IMR-90 (cell line): ENCODE data around the gene BMP7. TPM values are rescaled to one million over a fixed set of nuclear protein-coding genes. Genes with fewer than 3 reads are reported as not detected.

ENCODE experiments used
- ATAC-seq: fragments of 200-7000 bp; cut with Tn5 transposase; 2 replicates; pipeline ENCODE4 v1.9.1; 2020; ENCODE audit warnings: low read depth, mild to moderate bottlenecking, moderate library complexity
- BruUV-seq: library from RNA; stranded (reverse); fragments of 400-500 nt; replicated peaks from 2 replicates; lab custom pipeline; 2021; lab: Mats Ljungman, UMichigan
- CTCF ChIA-PET: fragments of 300-600 bp; formaldehyde crosslinking; extraction: SDS; loops from one replicate; lab custom pipeline; 2021; ENCODE audit warnings: antibody characterized with exemption; lab: Yijun Ruan, JAX
- POLR2A ChIA-PET: fragments of 300-600 bp; sonication (Branson Sonifier 250); formaldehyde crosslinking; loops from one replicate; lab custom pipeline; 2022; ENCODE audit warnings: antibody characterized with exemption; ENCODE audit not compliant: unreplicated experiment; lab: Charles Lee
- DNase-seq: peaks from one replicate; pipeline ENCODE4 v3.0.0; 2013
- H2AFZ ChIP-seq: replicated peaks from 2 replicates; pipeline ENCODE3; 2013; ENCODE audit warnings: low read length, mild to moderate bottlenecking; ENCODE audit not compliant: poor library complexity
- H2AK5ac ChIP-seq: 2 replicates; pipeline ENCODE4 v1.6.1; 2013; ENCODE audit warnings: low read depth, low read length, inconsistent platforms
- H2AK9ac ChIP-seq: replicated peaks from 2 replicates; pipeline ENCODE3; 2013; ENCODE audit warnings: mild to moderate bottlenecking, low read depth, low read length, moderate library complexity; ENCODE audit not compliant: poor library complexity
- H2BK120ac ChIP-seq: 2 replicates; pipeline ENCODE4 v1.6.1; 2013; ENCODE audit warnings: low read depth, low read length, inconsistent platforms
- H2BK15ac ChIP-seq: 3 replicates; pipeline ENCODE4 v1.6.1; 2013; ENCODE audit warnings: low read depth, low read length, inconsistent platforms
- H2BK20ac ChIP-seq: 2 replicates; pipeline ENCODE4 v1.6.1; 2013; ENCODE audit warnings: low read depth, mild to moderate bottlenecking, inconsistent platforms, low read length, moderate library complexity
- H2BK5ac ChIP-seq: 2 replicates; pipeline ENCODE4 v1.6.1; 2013; ENCODE audit warnings: mild to moderate bottlenecking, low read depth, low read length, inconsistent platforms; ENCODE audit not compliant: poor library complexity, severe bottlenecking
- H3K14ac ChIP-seq: replicated peaks from 2 replicates; pipeline ENCODE4 v1.6.1; 2013; ENCODE audit warnings: low read depth, low read length, inconsistent platforms
- H3K18ac ChIP-seq: 2 replicates; pipeline ENCODE4 v1.6.1; 2013; ENCODE audit warnings: low read depth, low read length, control low read depth
- H3K23ac ChIP-seq: 2 replicates; pipeline ENCODE4 v1.6.1; 2013; ENCODE audit warnings: low read depth, low read length, inconsistent platforms
- H3K27ac ChIP-seq: 2 replicates; pipeline ENCODE4 v1.5.1; 2013; ENCODE audit warnings: mild to moderate bottlenecking, control low read depth, low read length; ENCODE audit not compliant: insufficient read depth
- H3K27me3 ChIP-seq: 2 replicates; pipeline ENCODE4 v1.6.1; 2013; ENCODE audit warnings: low read length; ENCODE audit not compliant: control insufficient read depth, insufficient read depth
- H3K36me3 ChIP-seq: 2 replicates; pipeline ENCODE4 v1.6.1; 2013; ENCODE audit warnings: low read length, mixed read lengths; ENCODE audit not compliant: control insufficient read depth, insufficient read depth
- H3K4ac ChIP-seq: 2 replicates; pipeline ENCODE4 v1.6.1; 2013; ENCODE audit warnings: low read depth, low read length, inconsistent platforms
- H3K4me1 ChIP-seq: 2 replicates; pipeline ENCODE4 v1.6.1; 2013; ENCODE audit warnings: low read length, mixed read lengths; ENCODE audit not compliant: control insufficient read depth, insufficient read depth
- H3K4me2 ChIP-seq: 2 replicates; pipeline ENCODE4 v1.6.1; 2013; ENCODE audit warnings: low read depth, mild to moderate bottlenecking, control low read depth, low read length, moderate library complexity
- H3K4me3 ChIP-seq: 2 replicates; pipeline ENCODE4 v1.5.1; 2013; ENCODE audit warnings: low read depth, mild to moderate bottlenecking, control low read depth, low read length, moderate library complexity; ENCODE audit not compliant: insufficient read depth
- H3K56ac ChIP-seq: 2 replicates; pipeline ENCODE4 v1.6.1; 2013; ENCODE audit warnings: low read length, inconsistent platforms; ENCODE audit not compliant: insufficient read depth; ENCODE audit errors: extremely low read depth
- H3K79me1 ChIP-seq, 2 experiments: 2 replicates each; pipeline ENCODE4 v1.6.1; 2013; ENCODE audit warnings: low read length in 2 of 2, inconsistent platforms in 1 of 2, low read depth in 1 of 2
- H3K9ac ChIP-seq: 2 replicates; pipeline ENCODE4 v1.6.1; 2013; ENCODE audit warnings: low read depth, low read length, control low read depth
- H3K9me1 ChIP-seq: 2 replicates; pipeline ENCODE4 v1.6.1; 2013; ENCODE audit warnings: low read length, inconsistent platforms; ENCODE audit not compliant: insufficient read depth
- H3K9me3 ChIP-seq: 2 replicates; pipeline ENCODE4 v1.6.1; 2013; ENCODE audit warnings: low read length; ENCODE audit not compliant: control insufficient read depth, insufficient read depth
- H4K20me1 ChIP-seq: 2 replicates; pipeline ENCODE4 v1.6.1; 2013; ENCODE audit warnings: low read length, inconsistent platforms; ENCODE audit not compliant: insufficient read depth
- H4K5ac ChIP-seq: 2 replicates; pipeline ENCODE4 v1.6.1; 2013; ENCODE audit warnings: mild to moderate bottlenecking, low read depth, low read length, control low read depth
- H4K8ac ChIP-seq, 2 experiments: 2 replicates each; pipeline ENCODE4 v1.6.1; 2013; ENCODE audit warnings: low read depth in 2 of 2, low read length in 2 of 2, control low read depth in 1 of 2, inconsistent platforms in 1 of 2
- H4K91ac ChIP-seq: 2 replicates; pipeline ENCODE4 v1.6.1; 2013; ENCODE audit warnings: low read depth, low read length, inconsistent platforms; ENCODE audit not compliant: insufficient read depth
- BHLHE40 ChIP-seq: fragments of 150-350 bp; IDR thresholded peaks from 2 replicates; pipeline ENCODE4 v1.6.1; 2016; ENCODE audit warnings: mild to moderate bottlenecking, low read depth, low read length
- MAFK ChIP-seq: IDR thresholded peaks from 2 replicates; pipeline ENCODE4 v1.6.1; 2012; ENCODE audit warnings: low read depth, low read length, improper control_type of control experiment
- MXI1 ChIP-seq: IDR thresholded peaks from 2 replicates; pipeline ENCODE4 v1.6.1; 2012; ENCODE audit warnings: low read depth, mild to moderate bottlenecking, low read length, moderate library complexity, borderline replicate concordance
- NFE2L2 ChIP-seq: fragments of 150-350 bp; IDR thresholded peaks from 2 replicates; pipeline ENCODE4 v1.6.1; 2016; ENCODE audit warnings: low read depth, mild to moderate bottlenecking, low read length
- RFX5 ChIP-seq: IDR thresholded peaks from 2 replicates; pipeline ENCODE4 v1.8.0; 2012; ENCODE audit warnings: low read depth, mild to moderate bottlenecking, low read length, moderate library complexity
- WGBS, 2 experiments: methylation state at CpG; one replicate each; pipeline versions ENCODE4 v1.1.5 to v1.1.7; 2013; ENCODE audit warnings: missing lambda C conversion rate in 2 of 2; ENCODE audit not compliant: insufficient read length in 1 of 2; ENCODE audit errors: extremely low coverage in 2 of 2; 5-methylcytosine and 5-hydroxymethylcytosine counted together
- dilution Hi-C: fragments of 300-500 bp; cut with HindIII; formaldehyde crosslinking; loops from one replicate; pipeline ENCODE4 v1.14.3; 2018; ENCODE audit warnings: low sequenced_read_pairs; ENCODE audit not compliant: unreplicated experiment
- in situ Hi-C: fragments of 300-500 bp; cut with MboI; formaldehyde crosslinking; loops from 3 replicates; pipeline ENCODE4 v1.14.3; 2019; ENCODE audit warnings: low sequenced_read_pairs, inconsistent platforms, mixed read lengths
- intact Hi-C: fragments of 100-400 bp; cut with micrococcal nuclease; formaldehyde crosslinking; loops from 2 replicates; pipeline ENCODE4 v1.10.0; 2022
- polyA plus RNA-seq, 3 experiments: library from polyadenylated mRNA; depleted of rRNA; stranded (reverse); fragments of >200 nt; gene quantifications; 2 replicates each; pipeline ENCODE4 v1.2.3, GENCODE V29; 2012; ENCODE audit warnings: low replicate concordance in 1 of 3
- total RNA-seq: library from RNA; depleted of rRNA; stranded (reverse); fragments of >200 nt; gene quantifications from 2 replicates; pipeline ENCODE4 v1.2.3, GENCODE V29; 2012
- TF ChIP-seq, protein P1 (sequence below): conservative IDR thresholded peaks from 2 replicates; pipeline ENCODE4 v1.5.1; 2012; ENCODE audit warnings: mild to moderate bottlenecking, low read depth, low read length, improper control_type of control experiment
- TF ChIP-seq, protein P2 (sequence below): fragments of 150-350 bp; IDR thresholded peaks from 2 replicates; pipeline ENCODE4 v1.6.1; 2017; ENCODE audit warnings: mild to moderate bottlenecking, antibody characterized with exemption, low read length, low read depth

Gene BMP7
- total and polyA plus RNA-seq, 2 of the 4 experiments (the other 2 are of a cell fraction) = not detected

DNA sequence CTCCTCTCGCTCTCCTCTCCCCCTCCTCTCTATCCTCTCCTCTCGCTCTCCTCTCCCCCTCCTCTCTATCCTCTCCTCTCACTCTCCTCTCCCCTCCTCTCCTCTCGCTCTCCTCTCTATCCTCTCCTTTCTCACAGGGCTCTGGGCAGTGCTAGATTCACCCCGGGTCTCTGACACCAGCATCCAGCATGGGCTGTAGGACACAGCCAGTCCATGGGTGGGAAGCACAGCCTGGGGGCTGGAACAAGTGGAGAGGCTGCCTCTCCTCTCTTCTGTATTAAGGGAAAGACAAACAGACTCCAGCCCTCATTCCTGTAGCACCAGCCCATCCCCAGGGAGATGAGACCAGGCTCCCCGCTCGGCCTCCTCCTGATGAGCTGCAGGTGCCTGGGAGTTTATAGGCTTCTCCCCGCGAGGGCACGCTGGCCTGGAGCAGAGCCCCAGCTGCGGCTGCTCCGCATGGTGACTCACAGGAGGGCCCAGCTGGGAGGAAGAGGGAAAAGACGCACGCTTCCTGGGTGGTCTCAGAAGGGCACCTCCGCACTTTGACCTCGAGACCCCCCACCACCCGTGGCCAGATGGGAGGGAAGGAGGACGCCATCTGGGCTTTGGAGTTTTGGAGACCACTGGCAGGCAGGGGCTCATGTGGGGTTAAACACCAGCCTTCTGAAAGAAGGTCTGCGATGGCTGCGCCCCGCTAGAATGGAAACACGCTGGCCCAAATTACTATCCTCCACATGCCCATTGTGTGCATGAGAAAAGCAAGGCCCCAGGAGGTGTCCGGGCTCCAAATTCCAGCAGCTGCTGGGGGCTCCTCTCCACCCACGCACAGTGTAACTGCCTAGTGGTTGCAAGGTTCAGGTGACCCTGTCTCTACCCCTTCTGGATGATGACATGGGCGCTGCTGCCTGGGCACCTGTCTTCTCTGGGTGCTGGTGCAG, 68.0 kb downstream of the BMP7 start:
- in situ Hi-C loops = no loop called here
- Histone ChIP-seq H3K27ac (no peak overlapping the region), H3K9me1 (no peaks in the 10 kb centered on the region), H2BK15ac (no peak overlapping the region), H2AFZ (no peak overlapping the region), H3K27me3 (no peaks in the 10 kb centered on the region), H4K8ac (no peak overlapping the region), H4K91ac (no peak overlapping the region), H3K18ac (no peak overlapping the region), H3K4me2 (no peak overlapping the region), H2BK120ac (no peak overlapping the region), H2BK20ac (no peak overlapping the region), H3K9me3 (peaks cover 14% of the 10 kb centered on the region; the same call in 1 of the 2 replicates), H3K14ac (no peak overlapping the region), H2AK5ac (no peak overlapping the region), H3K36me3 (no peaks in the 10 kb centered on the region), H4K20me1 (no peaks in the 10 kb centered on the region), H3K9ac (no peak overlapping the region), H4K5ac (no peak overlapping the region), H3K4ac (no peak overlapping the region), H2AK9ac (no peak overlapping the region), H3K79me1 (no peaks in the 10 kb centered on the region), H2BK5ac (no peak overlapping the region), H3K56ac (no peak overlapping the region), H3K23ac (no peak overlapping the region), H3K4me3 (no peak overlapping the region), H3K4me1 (no peaks in the 10 kb centered on the region)
- no peak for DNase-seq
- ChIA-PET POLR2A (no interaction called here), CTCF (no interaction called here)
- no TSS peak for BruUV-seq
- ATAC-seq = no peak
- intact Hi-C loops = no loop called here
- no peak for TF ChIP-seq NFE2L2
- TF ChIP-seq, protein P1, sequence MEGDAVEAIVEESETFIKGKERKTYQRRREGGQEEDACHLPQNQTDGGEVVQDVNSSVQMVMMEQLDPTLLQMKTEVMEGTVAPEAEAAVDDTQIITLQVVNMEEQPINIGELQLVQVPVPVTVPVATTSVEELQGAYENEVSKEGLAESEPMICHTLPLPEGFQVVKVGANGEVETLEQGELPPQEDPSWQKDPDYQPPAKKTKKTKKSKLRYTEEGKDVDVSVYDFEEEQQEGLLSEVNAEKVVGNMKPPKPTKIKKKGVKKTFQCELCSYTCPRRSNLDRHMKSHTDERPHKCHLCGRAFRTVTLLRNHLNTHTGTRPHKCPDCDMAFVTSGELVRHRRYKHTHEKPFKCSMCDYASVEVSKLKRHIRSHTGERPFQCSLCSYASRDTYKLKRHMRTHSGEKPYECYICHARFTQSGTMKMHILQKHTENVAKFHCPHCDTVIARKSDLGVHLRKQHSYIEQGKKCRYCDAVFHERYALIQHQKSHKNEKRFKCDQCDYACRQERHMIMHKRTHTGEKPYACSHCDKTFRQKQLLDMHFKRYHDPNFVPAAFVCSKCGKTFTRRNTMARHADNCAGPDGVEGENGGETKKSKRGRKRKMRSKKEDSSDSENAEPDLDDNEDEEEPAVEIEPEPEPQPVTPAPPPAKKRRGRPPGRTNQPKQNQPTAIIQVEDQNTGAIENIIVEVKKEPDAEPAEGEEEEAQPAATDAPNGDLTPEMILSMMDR = no peak
- no peak for TF ChIP-seq MXI1
- no peak for TF ChIP-seq RFX5
- TF ChIP-seq, protein P2, sequence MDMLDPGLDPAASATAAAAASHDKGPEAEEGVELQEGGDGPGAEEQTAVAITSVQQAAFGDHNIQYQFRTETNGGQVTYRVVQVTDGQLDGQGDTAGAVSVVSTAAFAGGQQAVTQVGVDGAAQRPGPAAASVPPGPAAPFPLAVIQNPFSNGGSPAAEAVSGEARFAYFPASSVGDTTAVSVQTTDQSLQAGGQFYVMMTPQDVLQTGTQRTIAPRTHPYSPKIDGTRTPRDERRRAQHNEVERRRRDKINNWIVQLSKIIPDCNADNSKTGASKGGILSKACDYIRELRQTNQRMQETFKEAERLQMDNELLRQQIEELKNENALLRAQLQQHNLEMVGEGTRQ = no peak
- no peak for TF ChIP-seq BHLHE40
- TF ChIP-seq MAFK = no peak
- WGBS, 2 experiments = 56% methylated on average over 1 of the region's 24 CpGs; no CpG with 5 or more reads in 1 of the 2 experiments
- dilution Hi-C loops = no loop called here
